H1 (cell line): ENCODE data around the gene ANGPTL8. TPM values are rescaled to one million over a fixed set of nuclear protein-coding genes. Genes with fewer than 3 reads are reported as not detected.

ENCODE experiments used
- CTCF ChIA-PET: fragments of 300-600 bp; sonication (Branson Sonifier 250); formaldehyde crosslinking; loops from one replicate; lab custom pipeline; 2021; ENCODE audit not compliant: partially characterized antibody; lab: Charles Lee
- POLR2A ChIA-PET: fragments of 300-600 bp; sonication (Branson Sonifier 250); formaldehyde crosslinking; loops from one replicate; lab custom pipeline; 2021; ENCODE audit warnings: inconsistent platforms; ENCODE audit not compliant: partially characterized antibody; lab: Charles Lee
- DNase-seq, 2 experiments: peaks; one replicate each; pipeline versions ENCODE4 v3.0.0 to v3.0.0-alpha.2; 2010 to 2022; ENCODE audit warnings: low spot score in 2 of 2, low read depth in 1 of 2, mixed read lengths in 1 of 2
- FAIRE-seq: peaks from 2 replicates; lab custom pipeline; 2011; peaks lifted over from hg19 to GRCh38; lab: Jason Lieb, UNC
- H2AFZ ChIP-seq: 2 replicates; pipeline ENCODE4 v1.8.1; 2012; ENCODE audit warnings: low read length, inconsistent platforms
- H2AK5ac ChIP-seq: 2 replicates; pipeline ENCODE4 v1.6.1; 2013; ENCODE audit warnings: low read depth, low read length
- H2BK120ac ChIP-seq: replicated peaks from 2 replicates; pipeline ENCODE3; 2013; ENCODE audit warnings: low read depth, low read length, inconsistent platforms
- H2BK12ac ChIP-seq: 2 replicates; pipeline ENCODE4 v1.6.1; 2013; ENCODE audit warnings: low read depth, low read length
- H2BK15ac ChIP-seq: 2 replicates; pipeline ENCODE4 v1.6.1; 2013; ENCODE audit warnings: low read length
- H2BK20ac ChIP-seq: 2 replicates; pipeline ENCODE4 v1.6.1; 2013; ENCODE audit warnings: low read length
- H2BK5ac ChIP-seq: 2 replicates; pipeline ENCODE4 v1.6.1; 2013; ENCODE audit warnings: low read depth, low read length
- H3K14ac ChIP-seq: 2 replicates; pipeline ENCODE4 v1.6.1; 2013; ENCODE audit warnings: inconsistent platforms; ENCODE audit not compliant: insufficient read length
- H3K18ac ChIP-seq: 2 replicates; pipeline ENCODE4 v1.6.1; 2013; ENCODE audit warnings: low read length; ENCODE audit errors: extremely low read depth
- H3K23ac ChIP-seq: 2 replicates; pipeline ENCODE4 v1.6.1; 2013; ENCODE audit warnings: inconsistent platforms; ENCODE audit not compliant: insufficient read length
- H3K23me2 ChIP-seq: 2 replicates; pipeline ENCODE4 v1.6.1; 2013; ENCODE audit warnings: low read depth, low read length
- H3K27ac ChIP-seq: 2 replicates; pipeline ENCODE4 v1.6.1; 2011; ENCODE audit warnings: low read depth, low read length, inconsistent platforms
- H3K27me3 ChIP-seq, 4 experiments: replicated peaks in 1 of 4; 1 replicate in 1 of 4; 2 replicates in 3 of 4; pipeline versions ENCODE4 v1.6.1 to v1.8.1; 2011 to 2013; ENCODE audit warnings: low read length in 3 of 4, mild to moderate bottlenecking in 3 of 4, inconsistent platforms in 2 of 4, mixed read lengths in 2 of 4, moderate library complexity in 1 of 4; ENCODE audit not compliant: control insufficient read depth in 3 of 4, insufficient read depth in 3 of 4; ENCODE audit errors: extremely low read depth in 1 of 4
- H3K36me3 ChIP-seq, 4 experiments: 2 replicates each; pipeline versions ENCODE4 v1.6.1 to v1.8.1; 2011 to 2013; ENCODE audit warnings: mild to moderate bottlenecking in 4 of 4, low read length in 3 of 4, moderate library complexity in 2 of 4, control low read depth in 1 of 4, inconsistent platforms in 1 of 4; ENCODE audit not compliant: insufficient read depth in 4 of 4, control insufficient read depth in 2 of 4
- H3K4ac ChIP-seq: replicated peaks from 2 replicates; pipeline ENCODE3; 2013; ENCODE audit warnings: low read length, low read depth, mixed read lengths, inconsistent platforms; ENCODE audit not compliant: insufficient read length
- H3K4me1 ChIP-seq, 4 experiments: replicated peaks in 1 of 4; 1 replicate in 1 of 4; 2 replicates in 3 of 4; pipeline versions ENCODE4 v1.6.1 to v1.8.1; 2011 to 2013; ENCODE audit warnings: low read length in 3 of 4, inconsistent platforms in 2 of 4, mixed read lengths in 1 of 4; ENCODE audit not compliant: insufficient read depth in 4 of 4, control insufficient read depth in 3 of 4
- H3K4me2 ChIP-seq, 2 experiments: 2 replicates each; pipeline versions ENCODE4 v1.6.1 to v1.8.1; 2011 to 2013; ENCODE audit warnings: low read depth in 2 of 2, low read length in 2 of 2, control low read depth in 1 of 2, inconsistent platforms in 1 of 2, mild to moderate bottlenecking in 1 of 2; ENCODE audit not compliant: insufficient read depth in 1 of 2
- H3K4me3 ChIP-seq, 4 experiments: fragments of 200-600, 300-600 bp in 1 of 4; sonication (generic), shearing (Covaris generic), sonication (Bioruptor Twin) in 1 of 4; 2 replicates each; pipeline versions ENCODE4 v1.5.1 to v1.8.1; 2011 to 2016; ENCODE audit warnings: low read length in 4 of 4, low read depth in 3 of 4, control low read depth in 2 of 4, inconsistent platforms in 2 of 4, mild to moderate bottlenecking in 2 of 4, mixed read lengths in 1 of 4, moderate library complexity in 1 of 4; ENCODE audit not compliant: insufficient read depth in 2 of 4; ENCODE audit errors: extremely low read depth in 1 of 4
- H3K56ac ChIP-seq: replicated peaks from 2 replicates; pipeline ENCODE3; 2013; ENCODE audit warnings: low read depth, mild to moderate bottlenecking, mixed read lengths, low read length, inconsistent platforms; ENCODE audit not compliant: insufficient read length
- H3K79me1 ChIP-seq: 2 replicates; pipeline ENCODE4 v1.6.1; 2013; ENCODE audit warnings: low read depth, low read length, control low read depth
- H3K79me2 ChIP-seq, 2 experiments: 2 replicates each; pipeline versions ENCODE4 v1.6.1 to v1.8.1; 2012 to 2013; ENCODE audit warnings: low read length in 2 of 2, mild to moderate bottlenecking in 2 of 2, inconsistent platforms in 1 of 2; ENCODE audit not compliant: insufficient read depth in 2 of 2, control insufficient read depth in 1 of 2
- H3K9ac ChIP-seq, 4 experiments: replicated peaks in 1 of 4; 1 replicate in 1 of 4; 2 replicates in 3 of 4; pipeline versions ENCODE4 v1.6.1 to v1.8.1; 2011 to 2013; ENCODE audit warnings: low read depth in 3 of 4, low read length in 3 of 4, control low read depth in 2 of 4, mild to moderate bottlenecking in 2 of 4, moderate library complexity in 2 of 4, inconsistent platforms in 1 of 4; ENCODE audit errors: extremely low read depth in 1 of 4
- H3K9me3 ChIP-seq, 2 experiments: 2 replicates each; pipeline versions ENCODE4 v1.6.1 to v1.8.1; 2012 to 2013; ENCODE audit warnings: mild to moderate bottlenecking in 2 of 2, moderate library complexity in 2 of 2, control low read depth in 1 of 2, inconsistent platforms in 1 of 2, low read depth in 1 of 2, low read length in 1 of 2, mixed read lengths in 1 of 2; ENCODE audit not compliant: insufficient read depth in 2 of 2
- H4K20me1 ChIP-seq, 2 experiments: replicated peaks in 1 of 2; 2 replicates each; pipeline versions ENCODE3 to v1.8.1; 2011 to 2013; ENCODE audit warnings: inconsistent platforms in 2 of 2, low read length in 2 of 2, mild to moderate bottlenecking in 1 of 2; ENCODE audit not compliant: insufficient read depth in 2 of 2, control insufficient read depth in 1 of 2
- H4K5ac ChIP-seq: 2 replicates; pipeline ENCODE4 v1.6.1; 2013; ENCODE audit warnings: low read length, low read depth, mixed read lengths, inconsistent platforms; ENCODE audit not compliant: insufficient read length
- H4K8ac ChIP-seq: 2 replicates; pipeline ENCODE4 v1.8.0; 2013; ENCODE audit warnings: mild to moderate bottlenecking, moderate library complexity, low read length, inconsistent platforms; ENCODE audit not compliant: insufficient read depth; ENCODE audit errors: extremely low read depth
- H4K91ac ChIP-seq: replicated peaks from 2 replicates; pipeline ENCODE3; 2013; ENCODE audit warnings: low read length, mixed read lengths, inconsistent platforms; ENCODE audit not compliant: insufficient read length
- BRCA1 ChIP-seq: IDR thresholded peaks from 2 replicates; pipeline ENCODE4 v1.6.1; 2012; ENCODE audit warnings: low read depth, low read length, improper control_type of control experiment
- JUN ChIP-seq: IDR thresholded peaks from 2 replicates; pipeline ENCODE4 v1.6.1; 2011; ENCODE audit warnings: low read depth, mild to moderate bottlenecking, improper control_type of control experiment, low read length
- WGBS, 2 experiments: shearing (Covaris generic) in 1 of 2; methylation state at CpG; one replicate each; pipeline versions ENCODE4 v1.1.6 to v1.1.7; 2013 to 2015; ENCODE audit warnings: low lambda C conversion rate in 2 of 2, mixed read lengths in 2 of 2, inconsistent platforms in 1 of 2, low coverage in 1 of 2, missing lambda C conversion rate in 1 of 2; ENCODE audit not compliant: insufficient replicate concordance in 2 of 2, insufficient coverage in 1 of 2, insufficient read length in 1 of 2; ENCODE audit errors: extremely low coverage in 1 of 2, missing lambda C conversion rate in 1 of 2; 5-methylcytosine and 5-hydroxymethylcytosine counted together
- polyA plus RNA-seq, 7 experiments: library from polyadenylated mRNA; depleted of rRNA in 3 of 7; stranded (reverse) in 5 of 7; unstranded in 2 of 7; fragments of >200 nt in 5 of 7; fragments of 200-250 nt in 2 of 7; gene quantifications; 1 replicate in 5 of 7; 2 replicates in 1 of 7; 4 replicates in 1 of 7; pipeline versions ENCODE4 v1.2.1 to v1.2.3, GENCODE V29; 2011 to 2013; ENCODE audit warnings: missing spikeins in 2 of 7, mixed read lengths in 2 of 7
- total RNA-seq: library from RNA; stranded (reverse); fragmentation: NEBNext Ultra II Directional; extraction: Animal tissue kit (Norgen Biotek cat#: 25700); gene quantifications from 2 replicates; pipeline ENCODE4 v1.2.1, GENCODE V29; 2021

The ANGPTL8 gene
- total and polyA plus RNA-seq, 2 of the 8 experiments (the other 6 are each of a cell fraction or from before 2014, with no cell fraction given) = not detected

GRCh38 chr19:11205939-11206570 is 33.4 kb upstream of the ANGPTL8 start:
- H3K79me2 ChIP-seq = no peaks in the 10 kb centered on the region
- no peak overlapping the region for H3K27ac ChIP-seq
- peaks cover 0 to 3% of the 10 kb centered on the region in 2 experiments for H4K20me1 ChIP-seq
- TF ChIP-seq JUN = no peak
- no peak for TF ChIP-seq BRCA1
- H2BK15ac ChIP-seq = no peak overlapping the region
- no peaks in the 10 kb centered on the region for H3K9me3 ChIP-seq
- H3K4me1 ChIP-seq = no peaks in the 10 kb centered on the region; a peak in 1 of 7 replicates
- no peaks in the 10 kb centered on the region for H3K79me1 ChIP-seq
- no peak overlapping the region for H3K56ac ChIP-seq
- no peak overlapping the region for H2BK12ac ChIP-seq
- 83% methylated on average over 9 of the region's 9 CpGs; no CpG with 5 or more reads in 1 of the 2 experiments for WGBS, 2 experiments
- no peak overlapping the region for H3K4me2 ChIP-seq
- FAIRE-seq (no peak), DNase-seq (no peak)
- no peak overlapping the region for H4K91ac ChIP-seq
- no peak overlapping the region for H2AK5ac ChIP-seq
- H4K8ac ChIP-seq = no peak overlapping the region
- H3K9ac ChIP-seq = no peak overlapping the region
- H3K18ac ChIP-seq = no peak overlapping the region
- no peaks in the 10 kb centered on the region for H3K27me3 ChIP-seq
- no peak overlapping the region for H3K4me3 ChIP-seq
- H4K5ac ChIP-seq = no peak overlapping the region
- H3K36me3 ChIP-seq = peaks cover 0 to 6% (median 3%) of the 10 kb centered on the region in 4 experiments; a peak in 3 of 8 replicates
- no peak overlapping the region for H3K14ac ChIP-seq
- CTCF ChIA-PET = interaction anchor here (0.7 to 3.5 kb wide), 6 partner anchors 41 to 178 kb away, joined by 3 to 18 read pairs (median 4); no protein-coding TSS in a partner anchor
- H2BK5ac ChIP-seq = no peak overlapping the region
- H3K23me2 ChIP-seq = no peaks in the 10 kb centered on the region; the same call in 1 of the 2 replicates
- H2BK120ac ChIP-seq = no peak overlapping the region
- no peak overlapping the region for H3K4ac ChIP-seq
- no peak overlapping the region for H3K23ac ChIP-seq
- H2BK20ac ChIP-seq = no peak overlapping the region
- POLR2A ChIA-PET = interaction anchor here (0.7 to 0.8 kb wide), 2 partner anchors 17 to 60 kb away, joined by 3 to 4 read pairs; no protein-coding TSS in a partner anchor
- H2AFZ ChIP-seq = no peak overlapping the region
